HG02938 (cell line): ENCODE data around the gene ACP6.
"Not testable (repeated sequence)": the region's sequence is repeated elsewhere in the genome, so short reads cannot be mapped to it uniquely, and the experiment has no call there.

Source experiments
- ATAC-seq: cut with Tn5 transposase; IDR thresholded peaks from one replicate; pipeline ENCODE4 v1.9.1; 2021; ENCODE audit warnings: mild to moderate bottlenecking, moderate library complexity; ENCODE audit not compliant: unreplicated experiment

The ACP6 gene

DNA sequence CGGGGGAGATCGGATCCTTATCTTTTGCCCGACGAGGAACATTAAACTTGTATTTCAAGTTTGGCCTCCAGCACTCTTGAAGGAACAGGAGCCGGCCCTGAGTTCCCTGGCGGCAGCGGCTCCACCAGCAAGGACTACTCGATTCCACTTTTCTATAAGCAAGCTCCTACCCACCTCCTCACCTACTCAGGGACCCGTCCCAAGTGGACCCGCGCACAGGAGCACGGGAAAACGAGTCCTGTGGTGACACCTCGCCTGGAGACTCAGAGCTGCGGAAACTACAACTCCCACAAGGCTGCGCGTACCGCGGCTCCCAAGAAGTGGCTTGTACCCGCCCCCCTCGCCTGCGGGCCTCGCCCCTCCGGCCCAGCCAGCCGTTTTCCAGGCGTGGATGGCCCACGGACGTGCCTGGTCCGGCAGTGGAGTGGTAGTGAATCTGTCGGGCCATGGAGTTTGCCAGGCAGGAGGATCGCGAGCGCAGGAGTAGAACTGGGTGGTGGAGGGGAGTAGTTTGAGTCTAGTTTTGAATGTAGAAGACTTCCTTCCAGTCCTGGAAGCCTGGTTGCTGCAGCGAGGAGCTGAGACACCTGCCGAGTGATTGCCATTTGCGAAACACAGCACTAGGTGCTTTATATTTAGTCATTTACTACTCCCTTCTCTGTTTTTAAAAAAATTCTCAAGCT, at the start of gene ACP6:
TSS of gene ACP6 (minus strand) at position 206 of the 683 bp plus-strand sequence. CDS start 476 bp downstream, outside the sequence.
- ATAC-seq: peak; percentile 86

DNA sequence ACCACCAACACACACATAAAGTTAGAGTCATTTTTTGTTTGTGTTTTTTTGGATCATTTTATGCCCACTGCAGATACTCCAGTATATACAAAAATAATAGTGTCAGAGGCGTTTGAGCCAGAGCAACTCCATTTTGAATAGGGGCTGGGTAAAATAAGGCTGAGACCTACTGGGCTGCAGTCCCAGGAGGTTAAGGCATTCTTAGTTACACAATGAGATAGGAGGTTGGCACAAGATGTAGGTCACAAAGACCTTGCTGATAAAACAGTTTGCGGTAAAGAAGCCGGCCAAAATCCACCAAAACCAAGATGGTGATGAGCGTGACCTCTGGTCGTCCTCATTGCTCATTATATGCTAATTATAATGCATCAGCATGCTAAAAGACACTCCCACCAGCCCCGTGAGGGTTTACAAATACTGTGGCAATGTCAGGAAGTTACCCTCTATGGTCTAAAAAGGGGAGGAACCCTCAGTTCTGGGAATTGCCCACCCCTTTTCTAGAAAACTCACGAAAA, 49.4 kb upstream of the ACP6 start:
- ATAC-seq: no peak

DNA sequence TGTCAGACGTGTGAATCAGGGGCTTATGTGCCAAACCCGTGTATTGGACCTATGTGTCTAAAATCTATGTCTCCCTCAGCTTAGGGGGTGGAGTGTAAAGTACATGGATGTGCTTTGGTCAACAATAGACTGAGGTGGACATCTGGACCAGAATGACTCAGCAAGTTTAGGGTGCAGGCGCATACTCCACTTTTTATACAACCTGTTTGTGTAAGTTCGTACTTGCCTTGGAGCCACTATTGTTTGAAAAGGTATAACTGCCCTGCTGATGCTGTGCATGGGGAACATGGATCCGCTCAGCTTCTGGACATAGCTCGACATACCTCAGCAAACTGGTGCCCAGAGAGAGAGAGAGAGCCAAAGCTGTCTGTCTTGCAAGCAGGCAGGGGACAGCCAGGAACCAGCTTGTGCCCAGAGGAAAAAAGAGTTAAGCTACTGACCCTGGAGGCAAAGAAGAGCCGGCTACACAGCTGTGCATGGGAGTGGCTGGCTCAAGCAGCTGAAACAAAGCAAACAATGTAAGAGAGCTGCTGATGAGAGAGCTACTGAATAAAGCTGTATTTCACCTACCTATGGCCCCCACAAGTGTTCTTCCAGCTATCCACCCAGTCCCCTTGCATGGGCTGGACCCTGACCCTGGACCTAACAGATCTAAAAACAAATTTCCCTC, 48.8 kb upstream of the ACP6 start:
- ATAC-seq: no peak

DNA sequence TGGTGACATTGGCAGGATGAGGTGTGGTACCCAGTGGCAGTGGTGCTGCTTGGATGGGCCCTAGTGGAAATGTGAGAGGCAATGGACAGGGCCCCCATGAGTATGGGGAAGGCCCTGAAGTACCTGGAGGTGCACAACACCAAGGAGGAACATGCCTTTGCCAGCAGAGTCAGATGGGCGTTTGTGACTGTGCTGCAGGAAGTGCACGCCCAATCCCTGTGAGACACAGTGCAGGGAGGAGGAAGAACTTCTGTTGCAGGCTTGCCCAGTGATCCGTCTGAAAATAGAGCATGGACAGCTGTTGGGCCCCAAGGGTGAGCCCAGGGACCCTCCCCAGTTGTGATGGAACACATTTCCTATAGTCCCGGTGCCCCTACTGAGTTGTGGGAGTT, 47.4 kb upstream of the ACP6 start:
- no peak for ATAC-seq

DNA sequence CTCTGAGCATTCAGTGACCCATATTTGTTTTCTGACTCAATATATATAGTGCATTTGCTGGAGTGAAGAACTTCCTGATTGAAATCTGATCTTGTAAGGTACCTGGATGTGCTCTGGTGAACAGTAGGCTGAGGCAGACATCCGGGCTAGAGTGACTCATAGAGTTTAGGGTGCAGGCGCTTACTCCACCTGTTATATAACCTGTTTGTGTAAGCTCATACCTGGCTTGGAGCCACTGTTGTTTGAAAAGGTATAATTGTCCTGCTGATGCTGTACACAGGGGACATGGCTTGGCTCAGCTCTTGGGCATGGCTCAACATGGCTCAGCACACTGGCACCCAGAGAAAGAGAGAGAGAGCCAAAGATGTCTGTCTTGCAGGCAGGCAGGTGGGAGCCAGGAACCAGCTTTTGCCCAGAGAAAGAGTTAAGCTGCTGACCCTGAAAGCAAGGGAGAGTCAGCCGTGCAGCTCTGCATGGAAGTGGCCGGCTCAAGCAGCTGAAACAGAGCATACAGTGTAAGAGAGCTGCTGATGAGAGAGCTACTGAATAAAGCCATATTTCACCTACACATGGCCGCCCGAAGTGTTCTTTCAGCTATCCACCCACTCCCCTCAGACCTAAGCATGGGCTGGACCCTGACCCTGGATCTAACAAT, 46.9 kb upstream of the ACP6 start:
- ATAC-seq: no peak

DNA sequence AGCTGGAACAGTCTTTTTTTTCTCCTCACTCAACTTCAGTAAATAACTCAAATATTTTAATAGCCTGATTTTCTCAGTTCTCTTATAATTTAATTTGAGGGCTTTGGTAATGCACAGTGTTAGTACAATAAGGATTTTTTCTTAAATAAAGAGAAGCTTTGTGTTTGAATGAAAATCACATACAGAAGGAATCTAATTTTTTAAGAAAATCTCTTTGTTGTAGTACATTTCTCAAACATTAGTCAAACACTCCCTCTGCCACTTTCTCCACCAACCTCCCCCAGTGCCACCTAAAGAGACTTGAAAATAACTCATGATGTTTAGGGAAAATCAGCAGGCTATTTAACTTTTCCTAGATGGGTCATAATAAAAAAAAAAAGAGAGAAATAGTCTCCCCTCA, 42.3 kb upstream of the ACP6 start:
- no peak for ATAC-seq

DNA sequence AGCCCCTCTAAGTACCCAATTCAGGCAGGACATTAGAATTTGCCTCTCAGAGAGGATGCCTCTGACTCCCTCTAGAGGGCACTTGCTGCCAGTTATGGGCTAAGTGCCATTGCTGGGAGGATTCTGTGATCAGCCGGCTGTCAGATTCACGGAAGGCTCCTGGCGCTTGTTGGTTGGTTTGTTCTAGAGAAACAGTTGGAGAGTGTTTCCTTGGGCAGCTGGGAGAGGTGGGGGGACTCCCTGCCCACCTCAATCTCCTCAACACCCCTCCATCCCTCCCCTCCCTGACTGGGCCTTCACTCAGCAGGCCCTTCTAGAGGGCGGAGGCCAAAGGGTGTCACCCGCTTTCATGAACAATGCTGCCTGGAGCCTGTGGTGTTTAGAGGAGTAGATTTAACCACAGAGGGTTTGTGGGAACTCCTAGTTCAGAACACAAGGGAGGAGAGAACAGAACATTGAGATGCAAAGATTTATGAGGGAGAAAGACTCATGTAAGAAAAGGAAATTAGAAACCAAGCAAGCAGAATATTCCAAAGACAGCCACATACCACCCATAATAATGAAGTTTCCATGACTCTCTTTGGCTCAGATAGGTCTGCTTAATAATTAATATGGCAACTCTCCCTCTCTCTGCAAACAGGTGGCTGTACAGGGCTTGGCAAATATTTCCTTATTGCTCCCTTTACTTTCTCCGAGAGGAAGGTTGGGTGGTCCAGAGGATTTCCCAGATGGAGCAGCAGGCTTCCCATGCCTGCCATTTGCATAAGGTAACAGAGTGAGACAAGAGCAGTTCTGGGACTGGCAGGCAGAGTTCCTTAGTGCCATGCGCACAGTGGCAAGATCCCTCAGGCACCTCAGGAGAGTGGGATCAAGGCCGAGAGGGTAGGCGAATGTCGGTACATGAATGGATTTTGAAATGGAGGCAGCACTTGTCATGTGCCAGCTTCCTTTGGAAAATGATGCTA, 30.0 kb upstream of the ACP6 start:
- ATAC-seq: no peak

DNA sequence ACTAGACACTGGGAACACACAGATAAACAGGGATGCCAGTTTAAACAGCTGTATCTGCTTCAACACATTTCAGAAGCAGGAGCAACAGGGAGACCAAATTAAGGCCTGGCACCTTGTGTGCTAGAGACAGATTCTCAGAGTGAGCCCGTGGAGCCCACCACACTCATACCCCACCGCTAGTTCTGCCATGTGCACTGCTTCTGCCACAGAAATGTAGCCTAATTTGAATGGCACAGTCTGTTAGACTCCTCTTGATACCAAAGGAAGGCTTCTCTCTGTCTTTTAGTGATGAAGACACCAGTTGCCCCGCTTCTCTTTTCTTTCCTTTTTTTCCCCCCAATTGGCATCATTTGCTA, 29.3 kb upstream of the ACP6 start:
- ATAC-seq: no peak

DNA sequence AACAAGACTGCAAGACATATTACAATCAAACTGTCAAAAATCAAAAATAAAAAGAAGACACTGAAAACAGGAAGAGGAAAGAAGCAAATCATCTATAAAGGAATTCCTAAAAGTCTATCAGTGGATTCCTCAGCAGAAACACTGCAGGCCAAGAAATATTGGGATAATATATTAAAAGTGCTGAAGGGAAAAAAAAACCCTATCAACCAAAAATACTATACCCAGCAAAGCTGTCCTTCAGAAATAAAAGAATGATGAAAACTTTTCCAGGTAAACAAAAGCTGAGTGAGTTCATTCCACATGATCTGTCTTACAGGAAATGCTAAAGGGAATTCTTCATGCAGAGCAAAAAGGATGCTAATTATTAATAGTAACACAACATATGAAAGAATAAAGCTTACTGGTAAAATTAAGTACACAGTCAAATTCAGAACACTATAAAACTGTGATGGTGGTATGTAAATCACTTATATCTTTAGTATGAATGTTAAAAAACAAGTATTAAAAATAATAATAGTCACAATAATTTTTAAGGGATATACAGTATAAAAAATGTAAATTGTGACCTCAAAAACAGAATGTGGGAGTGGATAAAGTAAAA, 12.9 kb upstream of the ACP6 start:
- ATAC-seq: no peak

DNA sequence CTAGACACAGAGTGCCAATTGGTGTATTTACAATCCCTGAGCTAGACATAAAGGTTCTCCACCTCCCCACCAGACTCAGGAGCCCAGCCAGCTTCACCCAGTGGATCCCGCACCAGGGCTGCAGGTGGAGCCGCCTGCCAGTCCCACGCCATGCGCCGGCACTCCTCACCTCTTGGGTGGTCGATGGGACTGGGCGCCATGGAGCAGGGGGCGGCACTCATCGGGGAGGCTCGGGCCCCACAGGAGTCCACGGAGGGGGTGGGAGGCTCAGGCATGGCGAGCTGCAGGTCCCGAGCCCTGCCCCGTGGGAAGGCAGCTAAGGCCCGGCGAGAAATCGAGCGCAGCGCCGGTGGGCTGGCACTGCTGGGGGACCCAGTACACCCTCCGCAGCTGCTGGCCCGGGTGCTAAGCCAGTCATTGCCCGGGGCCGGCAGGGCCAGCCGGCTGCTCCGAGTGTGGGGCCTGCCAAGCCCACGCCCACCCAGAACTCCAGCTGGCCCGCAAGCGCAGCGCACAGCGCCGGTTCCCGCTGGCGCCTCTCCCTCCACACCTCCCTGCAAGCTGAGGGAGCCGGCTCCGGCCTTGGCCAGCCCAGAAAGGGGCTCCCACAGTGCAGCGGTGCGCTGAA, 10.4 kb upstream of the ACP6 start:
- ATAC-seq: not testable (repeated sequence)

DNA sequence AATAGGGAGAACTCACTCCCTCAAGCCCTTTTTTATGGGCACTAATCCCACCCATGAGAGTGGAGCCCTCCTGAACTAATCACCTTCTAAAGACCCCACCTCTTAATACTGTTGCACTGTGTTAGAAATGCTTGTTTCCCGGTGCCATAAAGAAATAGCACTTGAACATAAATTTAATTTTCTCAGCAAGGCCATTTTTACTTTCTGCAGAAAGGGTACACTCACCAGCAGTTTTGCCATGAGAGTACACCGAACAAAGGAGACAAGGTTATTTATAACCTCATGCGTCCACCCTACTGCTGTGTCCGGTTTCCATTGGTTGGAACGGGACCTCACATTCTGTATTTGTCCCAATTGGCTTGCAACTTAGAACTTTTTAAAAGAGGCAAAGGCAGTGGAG, 7.4 kb upstream of the ACP6 start:
- ATAC-seq: not testable (repeated sequence)

DNA sequence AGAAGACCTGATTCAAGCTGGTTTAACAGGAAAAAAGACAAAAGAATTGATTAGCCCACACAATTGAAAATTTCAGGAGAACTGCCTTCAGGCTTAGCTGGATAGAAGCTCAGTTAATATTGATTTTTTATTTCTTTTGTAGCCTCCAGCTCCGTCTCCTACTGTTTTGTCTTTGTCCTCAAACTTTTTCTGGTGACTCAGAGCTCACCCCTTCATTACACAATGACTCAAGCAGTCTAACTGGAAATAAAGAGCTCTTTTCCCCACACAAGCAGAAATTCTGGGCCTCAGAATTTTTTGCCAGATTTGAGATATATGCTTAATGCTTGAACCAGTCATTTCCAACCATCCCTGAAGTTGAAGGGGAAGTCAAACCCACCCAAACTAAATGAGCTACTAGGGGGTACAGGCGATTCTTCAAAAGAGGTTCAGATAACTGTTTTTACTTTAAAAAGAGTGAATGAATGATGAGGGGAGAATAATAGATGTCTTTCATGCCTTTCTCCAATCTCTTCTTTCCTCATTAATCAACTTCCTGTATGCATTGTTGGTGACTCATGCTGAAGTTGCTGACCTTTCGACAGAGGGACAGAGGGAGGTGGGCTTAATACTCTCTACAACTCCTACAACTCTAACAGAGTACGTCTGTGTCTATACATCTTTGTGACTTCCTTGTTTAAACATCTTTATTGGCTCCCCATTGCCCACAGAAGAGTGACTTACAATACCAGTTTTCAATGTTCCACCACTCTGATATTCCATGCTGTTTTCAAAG, 6.2 kb upstream of the ACP6 start:
- no peak for ATAC-seq

DNA sequence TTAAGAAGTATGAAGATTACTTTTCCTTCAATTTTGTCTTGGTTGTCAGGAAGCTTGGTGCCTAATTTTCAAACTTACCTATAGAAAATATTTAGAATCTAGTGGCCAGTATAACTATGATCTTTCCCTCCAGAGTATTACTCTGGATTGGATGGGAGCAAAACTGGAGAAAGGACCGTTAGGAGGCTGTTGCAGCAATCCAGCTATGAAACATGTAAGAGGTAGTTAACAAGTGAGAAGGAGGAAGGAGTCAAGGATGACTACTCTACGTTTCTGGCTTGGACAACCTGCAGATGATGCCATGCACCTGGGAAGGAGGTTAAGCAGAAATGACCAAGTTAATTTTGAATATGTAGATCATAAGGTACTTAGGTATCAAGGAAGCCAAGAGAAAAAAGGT, 3.5 kb upstream of the ACP6 start:
- no peak for ATAC-seq

DNA sequence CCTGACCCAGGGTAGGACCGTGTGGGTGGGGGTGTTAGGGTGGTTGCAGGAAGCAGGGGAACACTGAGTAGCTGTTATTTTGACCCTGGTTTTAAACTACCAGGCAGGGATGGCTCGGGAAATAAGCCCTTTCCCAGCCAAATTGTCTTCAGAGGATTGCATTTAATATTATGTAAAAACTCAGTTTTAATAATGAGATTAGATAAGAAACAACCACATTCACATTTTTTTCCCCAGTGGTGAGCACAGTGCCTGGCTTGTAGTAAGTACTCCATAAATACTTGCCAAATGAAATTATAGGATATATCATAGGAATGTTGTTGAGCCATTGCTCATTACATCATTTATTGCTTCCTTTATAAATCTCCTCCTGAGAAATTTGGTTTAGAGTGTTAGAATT, 3.1 kb upstream of the ACP6 start:
- ATAC-seq: no peak

DNA sequence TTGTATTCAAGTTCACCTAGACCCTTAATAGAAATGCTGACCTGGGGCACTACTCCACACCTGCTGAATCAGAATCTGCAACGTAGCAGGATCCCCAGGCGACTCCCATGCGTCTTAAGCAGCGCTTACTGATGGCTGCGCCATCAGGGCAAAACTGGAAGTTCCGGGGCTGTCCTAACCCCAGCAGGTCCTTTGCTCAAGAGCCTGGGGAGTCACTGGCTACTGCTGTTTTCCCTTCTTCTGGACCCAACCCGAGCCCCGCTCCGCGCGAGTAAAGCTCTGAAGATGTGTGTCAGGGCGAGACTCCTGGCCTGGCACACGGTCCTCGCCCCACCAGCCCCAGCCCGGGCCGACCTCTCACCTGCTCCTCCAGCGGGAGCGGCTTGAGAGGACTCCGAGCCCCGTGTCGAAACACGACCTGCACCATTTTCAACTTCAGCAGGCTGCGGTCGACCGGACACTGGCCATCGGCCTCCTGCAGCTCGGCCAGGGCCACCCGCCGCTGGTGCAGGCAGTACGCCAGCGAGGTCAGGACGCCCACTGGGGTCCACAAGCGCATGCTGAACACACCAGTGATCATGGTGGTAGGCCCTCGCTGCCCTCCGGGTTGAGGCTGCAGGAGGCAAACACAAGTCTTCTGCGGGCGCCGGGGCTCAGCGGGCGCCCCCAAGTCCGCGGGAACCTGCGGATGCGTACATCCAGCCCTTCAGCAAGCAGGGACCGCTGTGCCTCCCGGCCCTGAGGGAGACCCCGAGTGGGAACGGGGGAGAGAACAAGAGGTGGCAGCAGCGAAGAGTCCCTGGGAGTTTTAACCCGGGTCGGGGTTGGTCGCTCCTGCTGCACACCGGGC, 630 bp downstream of the ACP6 start:
- ATAC-seq: peak; percentile 37

DNA sequence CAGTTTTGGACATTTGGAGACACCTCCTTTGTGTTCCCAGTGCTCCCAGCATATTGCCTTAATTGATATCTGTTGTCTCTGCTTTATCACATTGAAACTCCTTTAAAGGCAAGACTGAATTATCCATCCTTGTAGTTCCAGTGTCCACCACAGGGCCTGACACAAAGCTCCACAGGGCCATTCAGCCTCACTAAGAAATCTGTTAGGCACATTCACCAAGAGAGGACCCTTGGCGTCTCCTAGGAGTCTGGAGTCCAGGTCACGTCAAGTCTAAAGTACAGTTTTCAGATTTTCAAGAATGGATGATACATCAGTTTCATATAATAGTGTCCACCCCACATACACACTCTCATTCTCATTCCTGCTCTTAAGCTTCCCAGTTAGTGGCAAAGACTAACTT, 4.8 kb downstream of the ACP6 start:
- ATAC-seq: no peak

DNA sequence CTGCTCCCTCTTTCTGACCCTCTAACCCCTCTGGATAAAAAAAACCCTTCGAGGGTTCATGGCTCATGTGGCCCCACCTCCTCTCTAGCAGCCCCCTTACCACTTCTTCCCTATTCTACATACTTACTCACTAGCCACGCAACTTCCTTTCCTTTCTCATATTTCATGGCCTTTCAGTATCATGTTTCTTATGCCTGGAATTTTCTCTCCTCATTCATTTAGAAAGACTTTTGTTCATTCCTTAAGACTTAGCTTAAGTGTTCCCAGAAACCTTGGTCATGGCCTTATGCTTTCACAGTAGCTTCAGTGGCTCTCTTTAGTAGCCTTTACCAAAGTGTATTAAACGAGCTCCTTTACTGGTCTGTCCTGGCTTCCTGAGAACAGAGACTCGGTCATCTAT, 6.1 kb downstream of the ACP6 start:
- no peak for ATAC-seq

DNA sequence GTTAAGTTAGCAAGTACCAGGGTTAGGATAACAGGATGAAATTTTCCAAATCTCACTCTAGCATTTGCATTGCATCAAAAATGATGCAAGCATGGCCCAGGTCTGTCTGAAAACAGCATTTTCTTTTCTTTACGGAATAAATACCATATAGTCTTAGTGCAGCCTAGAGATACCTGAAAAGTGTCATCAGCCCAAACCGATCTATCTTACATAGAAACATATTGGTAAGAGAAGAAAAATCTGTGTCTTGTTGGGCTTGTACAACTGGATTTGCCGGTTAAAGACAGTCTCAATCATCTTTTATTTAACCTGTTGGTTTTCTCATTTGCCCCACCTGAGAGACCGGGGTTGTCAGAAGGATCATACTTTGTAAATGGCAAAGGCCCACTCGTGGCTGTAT, 15.8 kb downstream of the ACP6 start:
- no peak for ATAC-seq
